GM23338 (cell line): Measurements from ENCODE around the gene CFAP58. TPM values are rescaled to one million over a fixed set of nuclear protein-coding genes. Genes with fewer than 3 reads are reported as not detected.

Experiments
- ATAC-seq: fragments of 200-7000 bp; cut with Tn5 transposase; 3 replicates; pipeline ENCODE4 v1.9.1; 2020
- DNase-seq: peaks from one replicate; pipeline ENCODE4 v3.0.0-alpha.2; 2015; ENCODE audit warnings: low spot score
- H2AFZ ChIP-seq: fragments of 200-600 bp; sonication (generic); 2 replicates; pipeline ENCODE4 v1.8.0; 2016; ENCODE audit warnings: antibody characterized with exemption, mild to moderate bottlenecking, moderate library complexity
- H3F3A ChIP-seq: fragments of 200-600 bp; sonication (generic); replicated peaks from 2 replicates; pipeline ENCODE4 v1.8.0; 2017; ENCODE audit warnings: antibody characterized with exemption, mixed run types, low read depth
- H3K27ac ChIP-seq: fragments of 200-600 bp; sonication (generic); 2 replicates; pipeline ENCODE4 v1.6.1; 2016; ENCODE audit warnings: low read depth
- H3K27me3 ChIP-seq: fragments of 200-600 bp; sonication (generic); 2 replicates; pipeline ENCODE4 v1.8.0; 2016; ENCODE audit warnings: mild to moderate bottlenecking, mixed run types, moderate library complexity; ENCODE audit not compliant: insufficient read depth
- H3K36me3 ChIP-seq: fragments of 200-600 bp; sonication (generic); 2 replicates; pipeline ENCODE4 v1.8.0; 2016; ENCODE audit warnings: mild to moderate bottlenecking; ENCODE audit not compliant: insufficient read depth
- H3K4me1 ChIP-seq: fragments of 200-600 bp; sonication (generic); 2 replicates; pipeline ENCODE4 v1.8.0; 2016; ENCODE audit warnings: mild to moderate bottlenecking, moderate library complexity; ENCODE audit not compliant: insufficient read depth
- H3K4me2 ChIP-seq: fragments of 200-600 bp; sonication (generic); 2 replicates; pipeline ENCODE4 v1.7.1; 2017; ENCODE audit warnings: mixed run types
- H3K4me3 ChIP-seq: fragments of 200-600 bp; sonication (generic); 2 replicates; pipeline ENCODE4 v1.6.1; 2016; ENCODE audit warnings: mixed run types
- H3K79me2 ChIP-seq: fragments of 200-600 bp; sonication (generic); replicated peaks from 2 replicates; pipeline ENCODE4 v1.8.0; 2017; ENCODE audit warnings: mild to moderate bottlenecking; ENCODE audit not compliant: insufficient read depth
- H3K9me2 ChIP-seq: fragments of 200-600 bp; sonication (generic); 2 replicates; pipeline ENCODE4 v1.8.0; 2017; ENCODE audit not compliant: insufficient read depth
- H4K20me1 ChIP-seq: fragments of 200-600 bp; sonication (generic); replicated peaks from 2 replicates; pipeline ENCODE4 v1.8.0; 2017; ENCODE audit warnings: mild to moderate bottlenecking; ENCODE audit not compliant: insufficient read depth
- H3K27ac Mint-ChIP-seq: 2 replicates; pipeline ENCODE4 v1.8.0; 2020; ENCODE audit warnings: inconsistent platforms, mild to moderate bottlenecking, moderate library complexity, mixed read lengths
- H3K27me3 Mint-ChIP-seq: 3 replicates; pipeline ENCODE4 v1.8.0; 2022; ENCODE audit warnings: low read depth, mild to moderate bottlenecking, moderate library complexity, mixed read lengths, inconsistent platforms; ENCODE audit not compliant: insufficient read depth, poor library complexity
- H3K36me3 Mint-ChIP-seq: 3 replicates; pipeline ENCODE4 v1.8.0; 2021; ENCODE audit warnings: low read depth, mild to moderate bottlenecking, inconsistent platforms, moderate library complexity, mixed read lengths
- H3K4me1 Mint-ChIP-seq: 3 replicates; pipeline ENCODE4 v1.8.0; 2020; ENCODE audit warnings: mild to moderate bottlenecking, inconsistent platforms, mixed read lengths
- H3K4me3 Mint-ChIP-seq: 3 replicates; pipeline ENCODE4 v1.8.0; 2021; ENCODE audit warnings: moderate library complexity, mild to moderate bottlenecking, inconsistent platforms, mixed read lengths
- H3K9me3 Mint-ChIP-seq: 3 replicates; pipeline ENCODE4 v1.8.0; 2020; ENCODE audit warnings: moderate library complexity, mild to moderate bottlenecking, inconsistent platforms, mixed read lengths
- CREB1 ChIP-seq: fragments of 250-450 bp; sonication (Bioruptor Pico); IDR thresholded peaks from 2 replicates; pipeline ENCODE4 v1.5.0; 2020; ENCODE audit warnings: low read depth, mild to moderate bottlenecking, moderate library complexity
- EZH2 ChIP-seq: fragments of 200-600 bp; sonication (generic); IDR thresholded peaks from one replicate; pipeline ENCODE4 v1.8.0; 2017; ENCODE audit warnings: antibody characterized with exemption, mild to moderate bottlenecking, low read depth; ENCODE audit not compliant: unreplicated experiment
- EZH2phosphoT487 ChIP-seq: fragments of 200-600 bp; sonication (generic); IDR thresholded peaks from one replicate; pipeline ENCODE4 v1.8.1; 2018; ENCODE audit warnings: antibody characterized with exemption; ENCODE audit not compliant: unreplicated experiment
- JUNB ChIP-seq: IDR thresholded peaks from one replicate; pipeline ENCODE4 v1.6.1; 2016; ENCODE audit warnings: antibody characterized with exemption; ENCODE audit not compliant: unreplicated experiment
- POLR2AphosphoS5 ChIP-seq: IDR thresholded peaks from 2 replicates; pipeline ENCODE4 v1.6.1; 2016; ENCODE audit warnings: antibody characterized with exemption, low read depth
- REST ChIP-seq: IDR thresholded peaks from one replicate; pipeline ENCODE4 v1.6.1; 2018; ENCODE audit warnings: antibody characterized with exemption; ENCODE audit not compliant: unreplicated experiment
- STAT1 ChIP-seq: IDR thresholded peaks from one replicate; pipeline ENCODE4 v1.6.1; 2016; ENCODE audit warnings: antibody characterized with exemption; ENCODE audit not compliant: unreplicated experiment
- ZNF114 ChIP-seq: fragments of 250-450 bp; sonication (Bioruptor Pico); IDR thresholded peaks from 2 replicates; pipeline ENCODE4 v1.5.0; 2020; ENCODE audit warnings: mild to moderate bottlenecking, moderate library complexity
- polyA plus RNA-seq: library from polyadenylated mRNA; unstranded; fragments of >200 nt; fragmentation: Nextera tagmentation; extraction: Ambion mirVana; gene quantifications from 2 replicates; pipeline ENCODE4 v1.2.1, GENCODE V29; 2016
- total RNA-seq: library from RNA; depleted of rRNA; stranded (reverse); fragments of >200 nt; shearing (Covaris generic); gene quantifications from 2 replicates; pipeline ENCODE4 v1.2.3, GENCODE V29; 2014

Gene CFAP58
- total and polyA plus RNA-seq, 2 experiments from 2014 or later = 0.63 to 0.89 TPM

- TF ChIP-seq JUNB (no peak), REST (no peak), EZH2phosphoT487 (no peak), POLR2AphosphoS5 (no peak)
These were observed 46.7 kb upstream of the CFAP58 start (continued) for GRCh38 chr10:104306897-104307296.

DNA sequence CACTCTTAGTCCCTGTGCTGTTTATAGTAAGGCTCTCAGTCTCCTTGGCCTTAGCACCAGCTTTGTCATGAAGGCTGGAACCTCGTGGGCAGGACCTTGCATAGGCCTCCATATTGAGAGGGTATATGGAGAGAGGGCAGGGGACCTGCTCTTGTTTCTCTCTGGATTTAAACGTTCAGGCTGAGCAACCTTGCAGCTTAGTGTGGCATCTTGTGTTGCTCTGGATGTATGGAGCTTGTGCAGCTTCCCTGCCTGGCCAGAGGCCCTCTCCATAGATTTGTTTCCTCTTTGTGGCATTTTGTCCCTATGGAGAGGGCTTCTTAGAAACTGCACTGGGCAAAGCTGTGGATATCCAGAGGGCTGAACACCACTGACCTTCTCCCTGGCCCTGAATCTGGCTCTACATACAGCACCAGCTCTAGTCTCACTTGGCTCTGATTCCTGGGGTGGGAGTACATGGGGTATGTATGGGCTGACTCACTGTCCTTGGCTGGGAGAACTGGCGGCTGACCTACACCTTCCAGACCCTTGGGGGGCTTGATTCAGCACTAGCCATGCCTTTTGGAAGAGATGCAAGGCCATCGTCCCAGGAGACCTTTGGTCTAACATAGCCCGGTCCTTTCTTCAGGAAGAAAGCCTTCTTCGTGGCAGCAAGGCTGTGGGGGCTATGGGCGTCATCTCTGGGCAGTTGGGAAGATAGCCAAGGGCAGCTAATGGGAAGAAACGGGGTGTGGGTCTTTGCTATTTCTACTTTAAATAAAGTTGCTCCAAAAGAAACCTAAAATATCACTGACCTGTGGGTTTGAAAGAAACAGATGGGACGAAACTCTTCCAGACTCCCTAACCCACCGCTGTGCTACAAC, 45.8 kb upstream of the CFAP58 start:
- H3K36me3 Mint-ChIP-seq = peaks cover 32% of the 10 kb centered on the region
- no peak for TF ChIP-seq STAT1
- Histone ChIP-seq H3K27ac (no peak overlapping the region), H3K27me3 (no peaks in the 10 kb centered on the region), H3K36me3 (peaks cover 6% of the 10 kb centered on the region; the same call in 1 of the 2 replicates), H3K4me2 (no peak overlapping the region), H3K4me1 (no peaks in the 10 kb centered on the region), H3F3A (no peaks in the 10 kb centered on the region), H2AFZ (no peak overlapping the region), H3K79me2 (no peaks in the 10 kb centered on the region), H4K20me1 (peaks cover 7% of the 10 kb centered on the region), H3K9me2 (peaks cover 6% of the 10 kb centered on the region; the same call in 1 of the 2 replicates), H3K4me3 (no peak overlapping the region)
- peaks cover 19% of the 10 kb centered on the region for H3K9me3 Mint-ChIP-seq
- no peak overlapping the region for H3K4me3 Mint-ChIP-seq
- DNase-seq = no peak
- H3K27ac Mint-ChIP-seq = no peak overlapping the region; the same call in 1 of the 2 replicates
- H3K4me1 Mint-ChIP-seq = peaks cover 16% of the 10 kb centered on the region
- no peak for ATAC-seq
- H3K27me3 Mint-ChIP-seq = peaks cover 11% of the 10 kb centered on the region

DNA sequence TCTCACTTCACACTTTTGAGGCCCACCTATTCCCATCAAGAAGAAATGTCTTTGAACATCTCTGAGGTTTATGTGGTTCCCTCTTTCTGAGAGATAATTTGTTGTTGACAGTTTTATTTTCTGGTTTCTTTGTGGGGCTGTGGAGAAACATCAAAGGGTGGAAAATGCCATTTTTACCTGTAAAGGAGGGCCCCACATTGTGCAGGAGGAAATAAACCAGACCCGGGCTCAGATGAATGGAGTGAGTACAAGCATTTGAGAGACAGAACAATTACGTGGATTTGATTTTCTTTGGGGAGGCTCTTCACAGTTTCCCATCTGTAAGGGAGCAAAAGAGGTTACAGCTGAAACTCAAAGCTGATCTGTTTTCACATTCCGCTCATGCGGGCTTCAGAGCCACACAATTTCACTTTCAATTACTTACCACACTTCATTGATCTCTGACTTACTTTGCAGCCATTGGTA, 45.2 kb upstream of the CFAP58 start:
- Histone ChIP-seq H3K36me3 (peaks cover under 1% of the 10 kb centered on the region; the same call in 1 of the 2 replicates), H3F3A (no peaks in the 10 kb centered on the region), H3K4me3 (no peak overlapping the region), H4K20me1 (peaks cover 7% of the 10 kb centered on the region), H3K27me3 (no peaks in the 10 kb centered on the region), H2AFZ (no peak overlapping the region), H3K4me2 (no peak overlapping the region), H3K4me1 (no peaks in the 10 kb centered on the region), H3K27ac (no peak overlapping the region), H3K79me2 (no peaks in the 10 kb centered on the region), H3K9me2 (peaks cover 6% of the 10 kb centered on the region; the same call in 1 of the 2 replicates)
- peaks cover 16% of the 10 kb centered on the region for H3K4me1 Mint-ChIP-seq
- H3K27me3 Mint-ChIP-seq = peaks cover 9% of the 10 kb centered on the region
- TF ChIP-seq ZNF114 (CRISPR knock-in tag) = no peak
- no peak for TF ChIP-seq EZH2
- no peak for TF ChIP-seq EZH2phosphoT487
- no peak for TF ChIP-seq POLR2AphosphoS5
- TF ChIP-seq CREB1 = no peak
- no peak for TF ChIP-seq REST
- no peak for TF ChIP-seq JUNB
- peaks cover 13% of the 10 kb centered on the region for H3K9me3 Mint-ChIP-seq
- no peak overlapping the region for H3K4me3 Mint-ChIP-seq
- DNase-seq (no peak), ATAC-seq (no peak)
- H3K36me3 Mint-ChIP-seq = peaks cover 32% of the 10 kb centered on the region
- H3K27ac Mint-ChIP-seq = no peak overlapping the region
